NCI-H446 treated with DMSO at 0.1 percent for 48 hours (cell line): ENCODE measurements around the gene VTA1.
"Not testable (repeated sequence)": the region's sequence is repeated elsewhere in the genome, so short reads cannot be mapped to it uniquely, and the experiment has no call there.

Experiments used
- DNase-seq: peaks from one replicate; lab custom pipeline; 2025; lab: John Stamatoyannopoulos, UW

Gene VTA1

DNA sequence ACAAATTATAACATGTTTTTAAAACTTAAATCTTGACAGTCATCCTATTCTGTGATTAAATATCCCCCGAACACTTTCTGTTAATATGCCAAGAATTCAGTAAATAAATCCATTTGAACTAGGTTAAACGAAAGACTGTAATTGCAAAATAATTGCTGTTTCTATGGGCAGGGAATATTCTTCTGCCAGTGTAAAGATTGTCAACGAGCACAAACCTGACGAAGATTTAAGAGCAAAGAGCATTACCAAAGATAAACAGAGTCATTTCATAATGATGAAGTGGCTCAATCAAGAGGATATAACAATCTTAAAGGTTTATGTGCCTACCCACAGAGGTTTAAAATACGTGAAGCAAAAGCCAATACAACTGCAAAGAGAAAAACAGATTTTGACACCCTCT, 78.5 kb downstream of the VTA1 start:
- DNase-seq: no peak

DNA sequence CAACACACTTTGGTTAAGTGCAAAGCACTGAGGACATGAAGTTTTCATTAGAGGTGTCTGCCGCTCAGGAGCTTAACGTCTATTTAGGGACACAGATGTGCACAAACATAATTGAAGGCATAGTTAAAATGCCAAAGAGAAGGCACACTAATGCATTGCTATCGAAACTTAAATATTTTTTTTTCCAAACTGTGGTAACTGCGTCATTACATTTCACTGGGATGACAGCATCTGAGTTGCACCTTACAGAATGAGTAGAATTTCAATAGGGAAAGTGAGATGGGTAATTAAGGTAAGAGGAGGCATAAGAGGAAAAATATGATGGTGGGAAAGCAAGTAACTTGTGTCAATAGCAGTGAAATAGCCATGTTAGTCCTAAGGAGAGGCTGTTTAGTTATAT, 79.7 kb downstream of the VTA1 start:
- no peak for DNase-seq

DNA sequence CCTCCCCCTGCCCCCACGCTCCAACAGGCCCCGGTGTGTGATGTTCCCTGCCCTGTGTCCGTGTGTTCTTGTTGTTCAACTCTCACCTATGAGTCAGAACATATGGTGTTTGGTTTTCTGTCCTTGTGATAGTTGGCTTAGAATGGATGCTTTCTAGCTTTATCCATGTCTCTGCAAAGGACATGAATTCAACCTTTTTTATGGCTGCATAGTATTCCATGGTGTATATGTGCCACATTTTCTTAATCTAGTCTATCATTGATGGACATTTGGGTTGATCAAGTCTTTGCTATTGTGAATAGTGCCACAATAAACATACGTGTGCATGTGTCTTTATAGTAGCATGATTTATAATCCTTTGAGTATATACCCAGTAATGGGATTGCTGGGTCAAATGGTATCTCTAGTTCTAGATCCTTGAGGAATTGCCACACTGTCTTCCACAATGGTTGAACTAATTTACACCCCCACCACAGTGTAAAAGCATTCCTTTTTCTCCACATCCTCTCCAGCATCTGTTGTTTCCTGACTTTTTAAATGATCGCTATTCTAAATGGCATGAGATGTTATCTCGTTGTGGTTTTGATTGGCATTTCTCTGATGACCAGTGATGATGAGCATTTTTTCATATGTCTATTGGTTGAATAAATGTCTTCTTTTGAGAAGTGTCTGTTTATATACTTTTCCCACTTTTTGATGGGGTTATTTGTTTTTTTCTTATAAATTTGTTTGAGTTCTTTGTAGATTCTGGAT, 82.6 kb downstream of the VTA1 start:
- DNase-seq: not testable (repeated sequence)

DNA sequence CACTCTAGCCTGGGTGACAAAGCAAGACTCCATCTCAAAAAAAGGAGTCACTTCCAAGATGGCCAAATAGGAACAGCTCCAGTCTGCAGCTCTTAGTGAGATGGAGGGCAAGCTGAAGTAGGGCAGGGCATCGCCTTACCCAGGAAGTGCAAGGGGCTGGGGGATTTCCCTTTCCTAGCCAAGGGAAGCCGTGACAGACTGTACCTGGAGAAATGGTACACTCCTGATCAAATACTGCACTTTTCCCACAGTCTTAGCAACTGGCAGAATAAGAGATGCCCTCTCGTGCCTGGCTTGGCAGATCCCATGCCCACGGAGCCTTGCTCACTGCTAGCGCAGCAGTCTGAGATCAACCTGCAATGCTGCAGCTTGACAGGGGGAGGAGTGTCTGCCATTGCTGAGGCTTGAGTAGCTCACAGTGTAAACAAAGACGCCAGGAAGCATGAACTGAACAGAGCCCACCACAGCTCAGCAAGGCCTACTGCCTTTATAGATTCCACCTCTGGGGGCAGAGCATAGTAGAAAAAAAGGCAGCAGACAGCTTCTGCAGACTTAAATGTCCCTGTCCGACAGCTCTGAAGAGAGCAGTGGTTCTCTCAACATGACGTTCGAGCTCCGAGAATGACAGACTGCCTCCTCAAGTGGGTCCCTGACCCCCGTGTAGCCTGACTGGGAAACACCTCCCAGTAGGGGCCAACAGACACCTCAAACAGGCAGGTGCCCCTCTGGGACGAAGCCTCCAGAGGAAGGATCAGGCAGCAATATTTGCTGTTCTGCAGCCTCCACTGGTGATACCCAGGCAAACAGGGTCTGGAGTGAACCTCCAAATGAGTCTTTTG, 85.4 kb downstream of the VTA1 start:
- not testable (repeated sequence) for DNase-seq

DNA sequence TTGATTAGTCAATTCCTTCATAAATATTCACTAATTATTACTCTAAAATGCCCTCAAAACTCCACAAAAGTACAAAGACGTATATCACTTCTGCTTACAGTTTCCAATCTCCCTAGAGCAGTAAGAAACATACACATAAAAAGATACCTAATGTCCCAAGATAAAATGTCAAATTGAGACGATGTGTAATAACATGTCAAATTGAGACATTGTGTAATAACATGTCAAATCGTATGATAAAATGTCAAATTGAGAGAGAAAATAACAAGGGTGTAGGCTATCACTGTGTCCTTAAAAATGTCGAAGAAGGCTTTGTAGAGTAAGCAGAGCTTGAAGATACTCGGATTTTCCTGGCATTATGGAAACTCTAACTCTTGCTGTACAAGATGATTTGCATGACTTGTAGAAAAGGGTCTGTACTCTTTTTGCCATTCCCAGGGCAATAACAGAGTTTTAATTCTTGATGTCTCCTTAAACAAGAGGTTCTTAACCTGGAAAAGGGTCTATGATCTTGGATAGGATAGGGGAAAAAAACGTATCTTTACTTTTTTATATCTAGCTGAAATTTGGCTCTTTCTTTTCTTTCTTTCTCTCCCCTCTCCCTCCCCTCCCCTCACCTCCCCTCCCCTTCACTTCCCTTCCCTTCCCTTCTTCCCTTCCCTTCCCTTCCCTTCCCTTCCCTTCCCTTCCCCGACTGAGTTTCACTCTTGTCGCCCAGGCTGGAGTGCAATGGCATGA, 87.1 kb downstream of the VTA1 start:
- DNase-seq: no peak

DNA sequence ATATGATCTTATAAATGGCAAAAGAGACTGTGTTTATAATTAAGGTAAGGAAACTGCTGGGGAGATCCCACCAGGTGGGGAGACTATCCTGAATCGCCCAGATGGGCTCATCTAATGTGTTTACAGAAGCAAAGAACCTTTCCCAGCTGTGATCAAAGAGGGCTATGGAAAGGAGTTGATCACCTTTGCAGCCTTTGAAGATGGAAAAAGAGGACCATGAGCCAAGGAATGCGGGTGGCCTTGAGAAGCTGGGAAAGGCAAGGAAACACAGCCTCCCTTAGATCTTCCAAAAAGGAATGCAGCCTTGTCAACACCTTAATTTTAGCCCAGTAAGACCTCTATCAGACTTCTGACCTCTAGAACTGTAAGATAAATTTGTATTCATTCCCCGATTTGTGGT, 88.2 kb downstream of the VTA1 start:
- no peak for DNase-seq

DNA sequence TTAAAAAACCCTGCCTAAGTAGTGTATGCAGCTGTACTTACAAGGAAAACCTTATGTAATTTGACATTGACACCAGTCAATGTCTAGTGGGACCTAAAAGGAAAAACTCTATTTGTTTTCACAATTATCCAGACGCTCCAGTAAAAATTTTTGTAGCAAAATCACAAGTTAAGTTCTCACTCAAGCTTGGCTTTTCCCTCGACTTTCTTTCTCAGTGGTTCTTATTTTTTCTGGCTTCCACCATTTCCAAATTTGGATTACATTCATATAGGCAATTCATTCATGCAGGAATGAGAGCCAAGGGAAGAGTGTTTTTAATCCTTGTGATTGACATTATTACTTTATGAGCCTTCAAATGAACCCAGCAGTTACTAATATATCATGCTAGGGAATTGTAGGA, 88.7 kb downstream of the VTA1 start:
- DNase-seq: no peak

DNA sequence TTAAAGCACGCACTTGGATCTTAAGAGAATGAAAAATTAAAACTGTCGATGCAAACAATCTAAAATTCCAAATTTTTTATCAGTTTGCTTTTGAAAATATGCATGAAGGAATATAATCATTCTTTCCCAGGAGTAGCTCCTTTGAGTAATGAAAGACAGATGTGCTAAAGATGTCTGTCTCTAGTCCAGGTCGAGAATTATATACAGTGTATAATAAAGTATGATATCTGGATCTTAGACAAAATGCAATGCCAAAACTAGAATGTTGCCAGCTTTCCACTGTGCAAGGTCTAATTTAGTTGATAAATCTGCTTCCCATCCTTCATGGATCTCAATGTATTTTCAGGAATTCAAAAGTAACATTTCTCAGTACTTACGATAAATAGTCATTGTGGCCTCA, 89.6 kb downstream of the VTA1 start:
- DNase-seq: no peak

DNA sequence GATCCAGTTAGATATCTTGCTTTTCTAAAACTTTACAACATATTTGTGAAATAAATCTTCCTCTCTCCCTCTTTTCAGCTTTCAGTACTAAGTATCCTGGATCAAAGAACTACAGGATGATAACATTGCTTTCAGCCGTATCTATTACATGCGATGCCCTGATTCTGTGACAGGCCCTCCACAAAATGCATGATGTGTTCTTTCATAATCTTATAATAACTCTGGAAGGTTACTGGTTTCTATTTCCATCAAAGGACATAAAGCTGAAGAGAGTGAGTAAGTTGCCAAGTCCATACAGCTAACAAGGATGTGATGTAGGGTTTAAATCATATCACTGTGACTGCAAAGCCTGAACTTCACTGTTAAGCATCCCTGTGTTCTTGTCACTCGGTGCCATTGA, 91.8 kb downstream of the VTA1 start:
- no peak for DNase-seq

DNA sequence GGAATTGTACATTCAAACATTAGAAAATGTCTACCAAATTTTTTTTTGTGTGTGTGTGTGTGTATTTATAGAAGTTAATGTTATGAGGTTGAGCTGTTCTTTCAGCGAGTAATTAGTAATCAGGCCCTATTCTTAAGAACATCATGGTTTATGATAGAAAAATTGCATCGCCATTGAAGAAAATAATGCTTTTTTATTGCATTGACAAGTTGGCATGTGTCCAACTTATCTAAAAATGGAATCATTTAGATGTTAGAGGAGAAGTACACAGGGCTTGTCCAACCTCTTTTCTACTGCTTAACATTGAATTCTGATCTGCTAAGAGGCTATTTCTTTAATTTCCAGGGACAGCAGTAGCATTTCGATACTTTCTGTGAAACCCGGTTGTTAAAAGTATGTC, 93.1 kb downstream of the VTA1 start:
- no peak for DNase-seq

DNA sequence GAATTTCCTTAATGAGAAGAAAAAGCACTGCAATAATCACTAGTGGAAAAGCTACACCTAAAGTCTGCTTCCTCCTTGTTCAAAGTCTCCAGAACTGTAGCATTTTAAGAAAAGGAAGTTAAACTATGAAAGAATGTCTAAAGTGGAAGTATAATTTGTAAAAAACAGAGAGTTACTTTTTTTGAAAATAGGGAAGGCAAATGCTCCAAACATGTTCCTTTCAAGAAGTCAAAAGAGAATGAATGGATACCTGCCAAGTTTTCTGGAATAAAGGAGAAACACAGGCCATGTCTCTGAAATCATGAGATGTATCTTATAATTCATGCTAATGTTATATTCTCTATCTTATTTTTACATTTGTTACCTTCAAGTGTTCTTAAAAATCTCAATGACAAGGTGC, 94.0 kb downstream of the VTA1 start:
- no peak for DNase-seq

DNA sequence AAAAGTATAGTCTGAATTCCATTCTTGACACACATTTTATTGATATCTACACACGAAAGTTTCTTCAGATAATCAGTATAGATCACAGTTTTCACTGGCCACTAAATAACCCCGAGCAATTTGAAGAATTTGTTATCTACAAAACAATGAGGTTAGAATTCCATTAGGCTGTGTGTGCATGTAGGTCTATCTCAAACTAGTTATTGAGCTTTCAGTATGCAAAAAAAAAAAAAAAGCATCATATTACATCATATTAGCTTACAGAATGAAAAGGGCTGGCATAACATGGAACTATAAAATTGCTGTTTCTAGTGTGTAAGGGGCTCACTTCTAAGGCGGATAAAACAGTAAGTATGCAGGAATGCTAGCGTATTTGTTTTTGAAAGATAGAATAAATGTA, 95.2 kb downstream of the VTA1 start:
- DNase-seq: no peak

DNA sequence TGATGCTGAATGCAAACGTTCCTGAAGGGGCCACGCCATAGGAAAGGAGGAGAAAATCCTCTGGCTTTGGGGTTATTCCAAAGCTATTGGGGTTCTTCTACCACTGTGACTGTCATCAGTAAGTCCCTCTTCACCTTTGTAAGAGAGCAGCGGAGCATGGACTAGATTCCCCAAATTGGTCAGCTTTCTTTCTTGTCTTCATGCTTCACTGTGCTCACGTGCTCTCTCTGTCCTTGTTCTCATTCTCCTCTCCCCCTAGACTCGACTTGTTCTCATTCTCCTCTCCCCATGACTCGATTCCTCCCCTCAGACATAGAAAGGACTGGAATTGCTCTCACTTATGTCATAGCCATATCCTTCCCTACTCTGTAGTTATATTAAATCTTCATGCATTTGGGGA, 99.9 kb downstream of the VTA1 start:
- no peak for DNase-seq

DNA sequence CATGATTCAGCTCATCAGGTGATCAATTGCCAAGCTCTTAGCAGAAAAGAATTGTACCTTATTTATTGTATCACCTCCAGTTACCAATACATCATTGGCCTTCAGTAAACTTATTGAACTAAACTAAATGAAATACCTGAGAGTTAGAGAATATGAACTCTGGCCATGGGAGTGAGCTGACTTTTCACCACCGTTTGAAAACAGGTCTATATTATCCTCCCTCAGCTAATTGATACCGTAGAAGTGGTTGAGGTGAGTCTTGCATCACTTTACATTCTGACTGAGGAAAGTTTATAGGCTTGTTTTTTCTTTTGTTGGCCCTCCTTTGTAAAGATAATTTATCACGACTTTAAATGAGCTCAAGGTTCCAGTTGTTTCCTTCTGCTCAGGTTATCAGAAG, 102.2 kb downstream of the VTA1 start:
- DNase-seq: no peak

DNA sequence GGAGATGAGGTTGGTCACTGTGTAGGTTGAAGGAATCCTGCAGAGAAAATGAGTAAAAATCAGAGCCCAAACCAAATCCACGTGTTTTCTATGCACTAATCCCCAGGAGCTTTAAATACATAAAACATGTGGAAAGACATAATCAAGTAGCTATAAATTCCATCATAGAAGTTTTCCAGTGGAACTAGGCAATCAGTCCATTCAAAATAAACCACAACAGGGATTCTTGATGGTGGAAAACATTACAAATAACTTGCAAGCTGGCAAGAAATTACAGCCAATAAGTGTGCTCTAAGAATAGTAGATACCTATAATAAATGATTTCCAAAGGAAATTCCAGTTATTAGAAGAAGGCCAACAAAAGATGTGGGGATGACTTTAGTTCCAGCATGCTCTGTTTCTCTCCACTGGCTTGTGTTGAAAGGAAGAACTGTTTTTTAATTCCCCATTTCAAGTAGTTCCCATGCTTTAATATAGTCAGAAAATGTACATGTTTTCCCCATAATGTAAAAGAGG, 104.9 kb downstream of the VTA1 start:
- DNase-seq: no peak

DNA sequence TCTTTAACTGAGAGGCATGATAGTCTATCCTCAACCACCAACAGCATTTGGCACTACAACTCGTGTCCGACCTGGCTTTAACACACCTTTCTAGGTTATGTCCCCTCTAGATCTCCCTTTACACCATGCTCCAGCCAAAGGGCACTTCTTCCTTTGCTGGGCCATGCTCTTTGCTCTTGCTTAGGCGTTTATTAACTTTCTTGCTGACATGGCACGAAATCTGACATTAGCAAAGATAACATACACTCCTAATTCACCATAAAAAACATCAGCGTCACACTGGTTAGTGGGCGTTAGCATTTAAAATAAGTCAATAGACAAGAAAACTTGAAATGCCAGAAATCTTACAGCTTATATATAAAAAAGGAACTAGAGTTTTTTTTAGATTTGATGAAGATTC, 107.5 kb downstream of the VTA1 start:
- DNase-seq: no peak

DNA sequence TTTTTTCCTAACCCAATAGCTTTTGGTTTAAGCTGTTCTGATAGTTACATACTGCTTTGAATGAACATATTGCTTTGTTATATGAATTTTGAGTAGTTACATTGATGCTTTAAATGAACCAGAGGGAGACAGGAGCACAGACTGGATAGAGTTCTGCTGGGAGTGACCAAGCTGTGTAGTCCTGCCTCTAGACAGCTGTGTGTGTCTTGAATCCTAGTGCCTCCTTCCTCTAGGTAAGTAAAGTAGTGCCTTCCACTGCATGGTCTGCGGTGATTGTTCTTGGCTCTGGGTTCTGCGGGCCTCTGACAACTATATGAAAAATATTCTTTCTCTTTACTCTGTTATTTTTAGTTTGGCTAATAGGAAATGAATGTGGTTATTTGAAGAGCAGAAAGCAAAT, 108.7 kb downstream of the VTA1 start:
- DNase-seq: no peak

DNA sequence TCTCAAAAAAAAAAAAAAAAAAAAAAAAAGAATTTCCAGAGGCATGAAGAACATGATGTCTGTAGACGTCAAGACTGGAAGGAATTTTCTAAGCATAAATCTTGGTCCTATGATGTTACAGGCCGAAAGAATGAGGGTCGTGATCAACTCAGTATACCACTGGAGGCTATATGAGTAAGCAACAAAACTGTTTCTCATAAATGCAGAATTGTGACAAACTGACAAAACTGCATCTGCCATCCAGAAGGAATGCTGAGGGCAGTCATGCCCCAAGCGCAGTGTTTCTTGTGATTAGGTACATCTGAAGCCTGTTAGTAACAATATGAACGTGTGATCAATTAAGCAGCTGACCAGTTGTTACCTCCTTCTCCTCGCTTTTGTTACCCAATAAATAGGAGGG, 111.2 kb downstream of the VTA1 start:
- no peak for DNase-seq

DNA sequence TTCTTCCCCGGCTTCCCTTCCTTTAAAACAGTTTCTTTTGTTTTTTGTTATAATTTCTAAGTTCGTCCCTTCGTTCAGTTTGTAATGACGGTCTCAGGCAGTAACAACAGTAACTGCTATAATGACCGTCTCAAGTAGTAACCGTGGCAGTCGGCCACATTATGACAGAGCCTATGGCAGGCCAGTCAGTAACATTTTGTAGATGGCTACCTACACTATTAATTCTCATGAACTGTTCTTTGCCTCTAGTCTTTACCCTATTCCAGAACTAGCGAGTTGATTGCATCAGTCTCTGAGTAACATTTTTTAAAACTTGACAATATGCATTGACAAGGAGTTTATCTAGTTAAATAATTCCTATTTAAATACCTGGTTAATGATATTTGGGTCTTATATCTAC, 111.7 kb downstream of the VTA1 start:
- no peak for DNase-seq

DNA sequence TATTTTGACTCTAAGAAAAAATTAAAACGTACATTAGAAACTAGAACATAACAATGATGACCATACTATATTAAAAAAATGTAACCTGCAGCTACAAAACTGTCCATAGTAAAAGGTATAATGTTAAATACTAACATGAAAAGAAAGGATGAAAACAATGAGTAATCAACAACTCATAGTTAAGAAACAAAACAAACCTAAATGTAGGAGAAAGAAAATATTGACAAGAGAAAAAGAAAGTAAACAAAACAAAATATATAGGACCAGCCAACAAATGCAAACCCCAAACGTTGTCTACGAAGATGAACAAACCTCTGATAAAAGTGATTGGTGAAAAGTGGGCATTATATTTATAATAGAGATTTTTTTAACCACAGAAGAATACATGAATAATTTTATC, 113.7 kb downstream of the VTA1 start:
- DNase-seq: no peak

DNA sequence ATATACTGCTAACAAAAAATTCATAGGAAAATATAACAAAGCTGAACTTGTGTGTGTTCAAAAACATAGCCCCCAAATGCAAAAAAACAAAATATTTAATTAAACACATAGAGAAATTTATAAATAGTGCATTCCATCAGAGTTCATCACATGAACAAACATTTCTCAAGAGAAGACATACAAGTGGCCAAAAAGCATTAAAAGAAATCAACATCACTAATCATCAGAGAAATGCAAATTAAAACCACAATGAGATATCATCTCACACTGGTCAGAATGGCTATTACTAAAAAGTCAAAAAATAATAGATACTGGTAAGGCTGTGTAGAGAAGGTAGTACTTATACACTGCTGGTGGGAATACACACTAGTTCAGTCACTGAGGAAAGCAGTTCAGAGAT, 115.2 kb downstream of the VTA1 start:
- no peak for DNase-seq

DNA sequence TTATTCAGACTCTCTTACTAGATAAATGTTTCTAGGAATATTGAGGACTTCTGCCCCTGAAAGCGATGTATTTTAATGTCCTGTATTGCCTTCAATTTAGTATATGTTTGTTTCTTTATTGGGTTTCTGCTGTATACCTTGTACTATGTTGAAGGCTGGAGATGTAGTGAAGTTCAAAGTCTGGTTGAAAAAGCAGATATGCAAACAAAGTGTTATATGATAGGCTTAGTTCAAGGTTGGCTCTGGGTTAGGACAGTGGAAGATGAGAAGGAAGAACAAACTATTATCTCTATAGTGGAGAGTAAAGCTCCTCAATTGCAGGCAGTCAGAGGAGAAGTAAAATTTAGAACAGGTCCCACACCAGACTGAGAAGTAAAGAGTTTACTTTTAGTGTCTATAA, 118.4 kb downstream of the VTA1 start:
- no peak for DNase-seq

DNA sequence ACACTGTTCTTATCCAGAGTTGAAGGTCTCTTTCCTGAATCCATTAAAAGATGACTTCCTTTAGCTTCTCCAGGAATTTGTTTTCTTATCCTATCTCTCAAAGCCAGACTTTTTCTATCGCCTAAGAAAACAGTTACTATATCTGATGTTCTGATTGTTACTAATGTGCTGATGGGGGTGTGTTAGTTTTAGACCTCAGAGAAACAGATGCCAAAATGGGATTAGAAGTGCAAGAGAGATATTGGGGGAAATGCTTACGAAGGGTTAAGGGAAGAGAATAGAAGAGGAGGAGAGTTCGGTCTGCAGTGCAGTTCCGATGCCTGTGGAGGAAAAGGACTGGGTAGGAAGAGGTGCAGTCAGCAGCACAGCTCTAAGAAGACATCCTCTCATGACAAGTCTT, 119.0 kb downstream of the VTA1 start:
- no peak for DNase-seq
